PC-9 (cell line): ENCODE results near the gene GREM1.

Source experiments
- CTCF ChIP-seq: fragments of 200-600 bp; sonication (generic); conservative IDR thresholded peaks from 2 replicates; pipeline ENCODE4 v1.6.1; 2017; ENCODE audit warnings: mixed run types, antibody characterized with exemption, mild to moderate bottlenecking, moderate library complexity
- EZH2 ChIP-seq: fragments of 200-600 bp; sonication (generic); IDR thresholded peaks from 2 replicates; pipeline ENCODE4 v1.8.0; 2017; ENCODE audit warnings: antibody characterized with exemption, low read depth

GRCh38 chr15:32688151-32688639 lies 29.6 kb upstream of the GREM1 start:
- TF ChIP-seq CTCF (no peak), EZH2 (no peak)
